Progenitor cell of endocrine pancreas (in vitro differentiated cells): ENCODE results near the gene RAB3IP. TPM values are rescaled to one million over a fixed set of nuclear protein-coding genes. Genes with fewer than 3 reads are reported as not detected.

Experiments
- DNase-seq: peaks from one replicate; pipeline ENCODE4 v3.0.0; 2021; ENCODE audit warnings: low spot score; ENCODE audit not compliant: unreplicated experiment
- H3K27ac Mint-ChIP-seq: 2 replicates; pipeline ENCODE4 v1.8.0; 2021; ENCODE audit warnings: mild to moderate bottlenecking, moderate library complexity, mixed read lengths
- H3K27me3 Mint-ChIP-seq: 2 replicates; pipeline ENCODE4 v1.8.0; 2021; ENCODE audit warnings: mixed read lengths
- H3K36me3 Mint-ChIP-seq: 2 replicates; pipeline ENCODE4 v1.8.0; 2022; ENCODE audit warnings: mixed read lengths; ENCODE audit not compliant: insufficient read depth
- H3K4me1 Mint-ChIP-seq: 2 replicates; pipeline ENCODE4 v1.8.0; 2021; ENCODE audit warnings: low read depth, mixed read lengths
- H3K4me3 Mint-ChIP-seq: 2 replicates; pipeline ENCODE4 v1.8.0; 2021; ENCODE audit warnings: low read depth, mild to moderate bottlenecking, moderate library complexity, mixed read lengths
- H3K9me3 Mint-ChIP-seq: 2 replicates; pipeline ENCODE4 v1.8.0; 2021; ENCODE audit warnings: low read depth, mixed read lengths
- CTCF ChIP-seq: fragments of 200-600 bp; sonication (generic); IDR thresholded peaks from one replicate; pipeline ENCODE4 v1.5.0; 2021; ENCODE audit warnings: antibody characterized with exemption, mild to moderate bottlenecking; ENCODE audit not compliant: unreplicated experiment
- total RNA-seq: library from RNA; stranded (reverse); gene quantifications from 2 replicates; pipeline ENCODE4 v1.2.1, GENCODE V29; 2021

The RAB3IP gene
- total RNA-seq, 1 donor from 2014 or later = 85.6 TPM

- H3K9me3 Mint-ChIP-seq = no peaks in the 10 kb centered on the region
- no peak overlapping the region for H3K27ac Mint-ChIP-seq
- no peak for DNase-seq
- H3K4me1 Mint-ChIP-seq = peaks cover 10% of the 10 kb centered on the region
- no peak overlapping the region for H3K4me3 Mint-ChIP-seq
- H3K36me3 Mint-ChIP-seq = no peaks in the 10 kb centered on the region
- peaks cover 7% of the 10 kb centered on the region for H3K27me3 Mint-ChIP-seq
- TF ChIP-seq CTCF = no peak
These were observed 96.4 kb downstream of the RAB3IP start for GRCh38 chr12:69835081-69835480.

GRCh38 chr12:69836015-69836414, 97.4 kb downstream of the RAB3IP start:
- no peak for DNase-seq
- Mint-ChIP-seq H3K9me3 (no peaks in the 10 kb centered on the region), H3K4me3 (no peak overlapping the region), H3K27ac (no peak overlapping the region), H3K36me3 (no peaks in the 10 kb centered on the region), H3K27me3 (peaks cover 7% of the 10 kb centered on the region), H3K4me1 (peaks cover 10% of the 10 kb centered on the region)
- no peak for TF ChIP-seq CTCF

GRCh38 chr12:69837191-69837590, 98.5 kb downstream of the RAB3IP start:
- H3K4me3 Mint-ChIP-seq = no peak overlapping the region
- peaks cover 10% of the 10 kb centered on the region for H3K4me1 Mint-ChIP-seq
- TF ChIP-seq CTCF = no peak
- no peaks in the 10 kb centered on the region for H3K36me3 Mint-ChIP-seq
- no peaks in the 10 kb centered on the region for H3K9me3 Mint-ChIP-seq
- H3K27ac Mint-ChIP-seq = peak overlapping the region; percentile 21
- DNase-seq = no peak
- peaks cover 4% of the 10 kb centered on the region for H3K27me3 Mint-ChIP-seq

- H3K4me3 Mint-ChIP-seq = no peak overlapping the region
- TF ChIP-seq CTCF = no peak
- H3K27ac Mint-ChIP-seq = no peak overlapping the region
- H3K27me3 Mint-ChIP-seq = no peaks in the 10 kb centered on the region
- H3K9me3 Mint-ChIP-seq = no peaks in the 10 kb centered on the region
- DNase-seq = no peak
- H3K4me1 Mint-ChIP-seq = peaks cover 10% of the 10 kb centered on the region
- no peaks in the 10 kb centered on the region for H3K36me3 Mint-ChIP-seq
These were observed 99.2 kb downstream of the RAB3IP start for GRCh38 chr12:69837657-69838415.

GRCh38 chr12:69840727-69841126, 102.1 kb downstream of the RAB3IP start:
- Mint-ChIP-seq H3K27me3 (no peaks in the 10 kb centered on the region), H3K36me3 (no peaks in the 10 kb centered on the region), H3K4me3 (no peak overlapping the region), H3K4me1 (peaks cover 14% of the 10 kb centered on the region), H3K9me3 (no peaks in the 10 kb centered on the region), H3K27ac (no peak overlapping the region)
- TF ChIP-seq CTCF = no peak
- no peak for DNase-seq
